OCI-LY1 (cell line): ENCODE data around the gene SMPD3.

Experiments
- EZH2 ChIP-seq: fragments of 200-600 bp; sonication (generic), shearing (Covaris generic); IDR thresholded peaks from 2 replicates; pipeline ENCODE4 v1.8.0; 2017; ENCODE audit warnings: borderline replicate concordance, mixed run types, mild to moderate bottlenecking, antibody characterized with exemption, low read length, moderate library complexity, mixed read lengths
- TF ChIP-seq, protein P1 (sequence below): fragments of 200-600 bp; sonication (generic), shearing (Covaris generic); IDR thresholded peaks from 2 replicates; pipeline ENCODE4 v1.5.1; 2017; ENCODE audit warnings: mild to moderate bottlenecking, antibody characterized with exemption, low read length, moderate library complexity, mixed read lengths

DNA sequence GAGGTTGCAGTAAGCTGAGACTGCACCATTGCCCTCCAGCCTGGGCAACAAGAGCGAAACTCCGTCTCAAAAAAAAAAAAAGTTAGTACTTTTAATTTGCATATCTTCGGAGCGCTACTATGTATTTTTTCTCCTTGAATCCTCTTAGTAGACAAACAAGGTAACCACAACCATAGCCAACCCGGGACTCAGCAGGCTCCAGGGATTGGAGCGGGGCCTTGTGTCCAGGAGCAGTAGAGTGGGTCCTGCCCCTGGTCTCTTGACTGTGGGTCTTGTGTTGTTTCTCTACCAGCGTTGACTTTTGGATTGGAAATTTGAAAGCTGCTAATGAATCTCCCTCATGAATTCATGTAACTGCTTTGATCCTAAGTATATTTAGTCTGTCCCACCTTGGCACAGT, 105.2 kb downstream of the SMPD3 start:
- TF ChIP-seq, protein P1, sequence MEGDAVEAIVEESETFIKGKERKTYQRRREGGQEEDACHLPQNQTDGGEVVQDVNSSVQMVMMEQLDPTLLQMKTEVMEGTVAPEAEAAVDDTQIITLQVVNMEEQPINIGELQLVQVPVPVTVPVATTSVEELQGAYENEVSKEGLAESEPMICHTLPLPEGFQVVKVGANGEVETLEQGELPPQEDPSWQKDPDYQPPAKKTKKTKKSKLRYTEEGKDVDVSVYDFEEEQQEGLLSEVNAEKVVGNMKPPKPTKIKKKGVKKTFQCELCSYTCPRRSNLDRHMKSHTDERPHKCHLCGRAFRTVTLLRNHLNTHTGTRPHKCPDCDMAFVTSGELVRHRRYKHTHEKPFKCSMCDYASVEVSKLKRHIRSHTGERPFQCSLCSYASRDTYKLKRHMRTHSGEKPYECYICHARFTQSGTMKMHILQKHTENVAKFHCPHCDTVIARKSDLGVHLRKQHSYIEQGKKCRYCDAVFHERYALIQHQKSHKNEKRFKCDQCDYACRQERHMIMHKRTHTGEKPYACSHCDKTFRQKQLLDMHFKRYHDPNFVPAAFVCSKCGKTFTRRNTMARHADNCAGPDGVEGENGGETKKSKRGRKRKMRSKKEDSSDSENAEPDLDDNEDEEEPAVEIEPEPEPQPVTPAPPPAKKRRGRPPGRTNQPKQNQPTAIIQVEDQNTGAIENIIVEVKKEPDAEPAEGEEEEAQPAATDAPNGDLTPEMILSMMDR, result no peak
- TF ChIP-seq EZH2, result no peak
